ENCODE data around the gene ZBTB21. TPM values are rescaled to one million over a fixed set of nuclear protein-coding genes. Genes with fewer than 3 reads are reported as not detected.

Gene ZBTB21
- polyA plus RNA-seq, 1 of the 3 experiments (the other 2 are of a cell fraction), result 2.9 TPM

DNA sequence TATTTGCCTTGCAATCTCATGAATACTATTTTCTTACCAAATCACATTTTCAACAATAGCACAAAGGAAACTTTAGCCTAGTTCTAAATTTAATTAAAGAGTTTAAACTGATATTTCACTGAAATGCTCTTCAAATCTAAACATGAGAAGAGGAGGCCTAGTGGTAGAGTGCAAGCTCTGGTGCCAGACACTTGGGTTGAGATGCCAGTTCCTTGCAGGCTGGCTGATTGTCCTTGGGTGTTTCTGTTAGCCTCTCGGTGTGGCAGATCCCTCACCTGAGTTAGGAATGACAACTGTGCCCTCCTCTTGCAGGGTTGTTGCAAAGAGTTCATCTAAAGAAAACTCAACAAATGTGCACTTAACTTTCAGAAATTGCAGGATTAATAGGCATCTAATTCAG, 12.5 kb downstream of the ZBTB21 start:
- peaks cover 25% of the 10 kb centered on the region for H3F3A ChIP-seq (replicated peaks; ENCODE audit: insufficient read depth)
- no peak overlapping the region for H3K27ac ChIP-seq (ENCODE audit: low read depth in 2 of 2, low read length in 1 of 2)
- peaks cover 22% of the 10 kb centered on the region; the same call in 1 of the 2 replicates for H3K79me2 ChIP-seq (ENCODE audit: insufficient read depth)
- H3K4me2 ChIP-seq, result no peak overlapping the region
- H3K27me3 ChIP-seq (ENCODE audit: insufficient read depth), result no peaks in the 10 kb centered on the region
- no peak overlapping the region for H2AFZ ChIP-seq (ENCODE audit: low read depth)
- no peaks in the 10 kb centered on the region for H3K9me2 ChIP-seq
- no peak for DNase-seq
- POLR2A ChIA-PET, result no interaction called here
- H3K4me3 ChIP-seq (ENCODE audit: low read depth in 2 of 2, low read length in 1 of 2), result no peak overlapping the region
- no peak overlapping the region for H3K9ac ChIP-seq
- TF ChIP-seq, protein P1, sequence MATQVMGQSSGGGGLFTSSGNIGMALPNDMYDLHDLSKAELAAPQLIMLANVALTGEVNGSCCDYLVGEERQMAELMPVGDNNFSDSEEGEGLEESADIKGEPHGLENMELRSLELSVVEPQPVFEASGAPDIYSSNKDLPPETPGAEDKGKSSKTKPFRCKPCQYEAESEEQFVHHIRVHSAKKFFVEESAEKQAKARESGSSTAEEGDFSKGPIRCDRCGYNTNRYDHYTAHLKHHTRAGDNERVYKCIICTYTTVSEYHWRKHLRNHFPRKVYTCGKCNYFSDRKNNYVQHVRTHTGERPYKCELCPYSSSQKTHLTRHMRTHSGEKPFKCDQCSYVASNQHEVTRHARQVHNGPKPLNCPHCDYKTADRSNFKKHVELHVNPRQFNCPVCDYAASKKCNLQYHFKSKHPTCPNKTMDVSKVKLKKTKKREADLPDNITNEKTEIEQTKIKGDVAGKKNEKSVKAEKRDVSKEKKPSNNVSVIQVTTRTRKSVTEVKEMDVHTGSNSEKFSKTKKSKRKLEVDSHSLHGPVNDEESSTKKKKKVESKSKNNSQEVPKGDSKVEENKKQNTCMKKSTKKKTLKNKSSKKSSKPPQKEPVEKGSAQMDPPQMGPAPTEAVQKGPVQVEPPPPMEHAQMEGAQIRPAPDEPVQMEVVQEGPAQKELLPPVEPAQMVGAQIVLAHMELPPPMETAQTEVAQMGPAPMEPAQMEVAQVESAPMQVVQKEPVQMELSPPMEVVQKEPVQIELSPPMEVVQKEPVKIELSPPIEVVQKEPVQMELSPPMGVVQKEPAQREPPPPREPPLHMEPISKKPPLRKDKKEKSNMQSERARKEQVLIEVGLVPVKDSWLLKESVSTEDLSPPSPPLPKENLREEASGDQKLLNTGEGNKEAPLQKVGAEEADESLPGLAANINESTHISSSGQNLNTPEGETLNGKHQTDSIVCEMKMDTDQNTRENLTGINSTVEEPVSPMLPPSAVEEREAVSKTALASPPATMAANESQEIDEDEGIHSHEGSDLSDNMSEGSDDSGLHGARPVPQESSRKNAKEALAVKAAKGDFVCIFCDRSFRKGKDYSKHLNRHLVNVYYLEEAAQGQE (IDR thresholded peaks at IDR 0.05; ENCODE audit: low read depth, low read length), result no peak
- TF ChIP-seq RFX5 (IDR thresholded peaks at IDR 0.05; ENCODE audit: low read length), result no peak
- no peak for TF ChIP-seq SMC3 (IDR thresholded peaks at IDR 0.05; ENCODE audit: low read depth, low read length)
- TF ChIP-seq, protein P2, sequence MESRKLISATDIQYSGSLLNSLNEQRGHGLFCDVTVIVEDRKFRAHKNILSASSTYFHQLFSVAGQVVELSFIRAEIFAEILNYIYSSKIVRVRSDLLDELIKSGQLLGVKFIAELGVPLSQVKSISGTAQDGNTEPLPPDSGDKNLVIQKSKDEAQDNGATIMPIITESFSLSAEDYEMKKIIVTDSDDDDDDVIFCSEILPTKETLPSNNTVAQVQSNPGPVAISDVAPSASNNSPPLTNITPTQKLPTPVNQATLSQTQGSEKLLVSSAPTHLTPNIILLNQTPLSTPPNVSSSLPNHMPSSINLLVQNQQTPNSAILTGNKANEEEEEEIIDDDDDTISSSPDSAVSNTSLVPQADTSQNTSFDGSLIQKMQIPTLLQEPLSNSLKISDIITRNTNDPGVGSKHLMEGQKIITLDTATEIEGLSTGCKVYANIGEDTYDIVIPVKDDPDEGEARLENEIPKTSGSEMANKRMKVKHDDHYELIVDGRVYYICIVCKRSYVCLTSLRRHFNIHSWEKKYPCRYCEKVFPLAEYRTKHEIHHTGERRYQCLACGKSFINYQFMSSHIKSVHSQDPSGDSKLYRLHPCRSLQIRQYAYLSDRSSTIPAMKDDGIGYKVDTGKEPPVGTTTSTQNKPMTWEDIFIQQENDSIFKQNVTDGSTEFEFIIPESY (IDR thresholded peaks at IDR 0.05; ENCODE audit: borderline replicate concordance, low read depth), result no peak
- TF ChIP-seq ELF1 (IDR thresholded peaks at IDR 0.05), result no peak
- peaks cover 14% of the 10 kb centered on the region for H4K20me1 ChIP-seq (ENCODE audit: insufficient read depth)
- peaks cover 3 to 12% of the 10 kb centered on the region in 2 experiments; a peak in 3 of 4 replicates for H3K4me1 ChIP-seq (ENCODE audit: control insufficient read depth in 1 of 2, insufficient read depth in 2 of 2, low read depth in 1 of 2, low read length in 1 of 2)
- peaks cover 25 to 28% of the 10 kb centered on the region in 2 experiments for H3K36me3 ChIP-seq (replicated peaks in 1 of 2; ENCODE audit: control insufficient read depth in 1 of 2, insufficient read depth in 2 of 2, low read length in 1 of 2)
- CTCF ChIA-PET, result interaction anchor here (0.8 kb wide), 1 partner anchor 11 kb away, joined by 4 read pairs; no protein-coding TSS in a partner anchor
- H3K9me3 ChIP-seq, result no peaks in the 10 kb centered on the region
- 100% methylated on average over 1 of the region's 1 CpG for WGBS (ENCODE audit: low lambda C conversion rate)

DNA sequence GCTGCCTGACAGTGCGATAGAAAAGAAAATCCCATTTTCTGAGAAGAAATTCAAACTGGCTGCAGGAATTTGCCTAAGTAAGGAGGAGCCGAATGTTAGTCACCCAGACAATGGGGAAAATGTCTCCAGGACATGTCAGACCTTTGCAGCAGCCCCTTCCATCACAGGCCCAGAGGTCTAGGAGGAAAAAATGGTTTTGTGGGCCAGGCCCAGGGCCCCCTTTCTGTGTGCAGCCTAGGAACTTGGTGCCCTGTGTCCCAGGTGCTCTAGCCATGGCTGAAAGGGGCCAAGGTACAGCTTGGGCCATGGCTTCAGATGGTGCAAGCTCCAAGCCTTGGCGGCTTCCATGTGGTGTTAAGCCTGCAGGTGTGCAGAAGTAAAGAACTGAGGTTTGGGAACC, 14.6 kb downstream of the ZBTB21 start:
- H3F3A ChIP-seq (replicated peaks; ENCODE audit: insufficient read depth), result peaks cover 14% of the 10 kb centered on the region
- H3K79me2 ChIP-seq (ENCODE audit: insufficient read depth), result peaks cover 13% of the 10 kb centered on the region; the same call in 1 of the 2 replicates
- H3K36me3 ChIP-seq (replicated peaks in 1 of 2; ENCODE audit: control insufficient read depth in 1 of 2, insufficient read depth in 2 of 2, low read length in 1 of 2), result peaks cover 33 to 35% of the 10 kb centered on the region in 2 experiments
- DNase-seq, result no peak
- H3K4me3 ChIP-seq (ENCODE audit: low read depth in 2 of 2, low read length in 1 of 2), result no peak overlapping the region
- ChIA-PET CTCF (interaction anchor here (1.4 kb wide), 1 partner anchor 179 kb away, joined by 4 read pairs; no protein-coding TSS in a partner anchor), POLR2A (no interaction called here)
- WGBS (ENCODE audit: low lambda C conversion rate), result 93% methylated on average over 3 of the region's 3 CpGs
- H3K4me1 ChIP-seq (ENCODE audit: control insufficient read depth in 1 of 2, insufficient read depth in 2 of 2, low read depth in 1 of 2, low read length in 1 of 2), result peaks cover 0 to 9% of the 10 kb centered on the region in 2 experiments; a peak in 2 of 4 replicates
- no peaks in the 10 kb centered on the region for H3K27me3 ChIP-seq (ENCODE audit: insufficient read depth)
- H2AFZ ChIP-seq (ENCODE audit: low read depth), result no peak overlapping the region
- no peak overlapping the region for H3K4me2 ChIP-seq
- no peaks in the 10 kb centered on the region for H4K20me1 ChIP-seq (ENCODE audit: insufficient read depth)
- H3K9me3 ChIP-seq, result no peaks in the 10 kb centered on the region
- H3K27ac ChIP-seq (ENCODE audit: low read depth in 2 of 2, low read length in 1 of 2), result no peak overlapping the region
- H3K9ac ChIP-seq, result no peak overlapping the region
- no peaks in the 10 kb centered on the region for H3K9me2 ChIP-seq
- TF ChIP-seq NFIC (IDR thresholded peaks at IDR 0.05; ENCODE audit: borderline replicate concordance), result no peak
- TF ChIP-seq, protein P3, sequence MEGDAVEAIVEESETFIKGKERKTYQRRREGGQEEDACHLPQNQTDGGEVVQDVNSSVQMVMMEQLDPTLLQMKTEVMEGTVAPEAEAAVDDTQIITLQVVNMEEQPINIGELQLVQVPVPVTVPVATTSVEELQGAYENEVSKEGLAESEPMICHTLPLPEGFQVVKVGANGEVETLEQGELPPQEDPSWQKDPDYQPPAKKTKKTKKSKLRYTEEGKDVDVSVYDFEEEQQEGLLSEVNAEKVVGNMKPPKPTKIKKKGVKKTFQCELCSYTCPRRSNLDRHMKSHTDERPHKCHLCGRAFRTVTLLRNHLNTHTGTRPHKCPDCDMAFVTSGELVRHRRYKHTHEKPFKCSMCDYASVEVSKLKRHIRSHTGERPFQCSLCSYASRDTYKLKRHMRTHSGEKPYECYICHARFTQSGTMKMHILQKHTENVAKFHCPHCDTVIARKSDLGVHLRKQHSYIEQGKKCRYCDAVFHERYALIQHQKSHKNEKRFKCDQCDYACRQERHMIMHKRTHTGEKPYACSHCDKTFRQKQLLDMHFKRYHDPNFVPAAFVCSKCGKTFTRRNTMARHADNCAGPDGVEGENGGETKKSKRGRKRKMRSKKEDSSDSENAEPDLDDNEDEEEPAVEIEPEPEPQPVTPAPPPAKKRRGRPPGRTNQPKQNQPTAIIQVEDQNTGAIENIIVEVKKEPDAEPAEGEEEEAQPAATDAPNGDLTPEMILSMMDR (IDR thresholded peaks at IDR 0.05), result no peak
- TF ChIP-seq GATA2 (CRISPR knock-in tag; IDR thresholded peaks at IDR 0.05), result no peak
- TF ChIP-seq TCF12 (IDR thresholded peaks at IDR 0.05), result no peak
- no peak for TF ChIP-seq EZH2phosphoT487 (IDR thresholded peaks at IDR 0.05; ENCODE audit: borderline replicate concordance, low read depth)
- TF ChIP-seq, protein P4, sequence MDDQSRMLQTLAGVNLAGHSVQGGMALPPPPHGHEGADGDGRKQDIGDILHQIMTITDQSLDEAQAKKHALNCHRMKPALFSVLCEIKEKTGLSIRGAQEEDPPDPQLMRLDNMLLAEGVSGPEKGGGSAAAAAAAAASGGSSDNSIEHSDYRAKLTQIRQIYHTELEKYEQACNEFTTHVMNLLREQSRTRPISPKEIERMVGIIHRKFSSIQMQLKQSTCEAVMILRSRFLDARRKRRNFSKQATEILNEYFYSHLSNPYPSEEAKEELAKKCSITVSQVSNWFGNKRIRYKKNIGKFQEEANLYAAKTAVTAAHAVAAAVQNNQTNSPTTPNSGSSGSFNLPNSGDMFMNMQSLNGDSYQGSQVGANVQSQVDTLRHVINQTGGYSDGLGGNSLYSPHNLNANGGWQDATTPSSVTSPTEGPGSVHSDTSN (IDR thresholded peaks at IDR 0.05), result no peak
- TF ChIP-seq, protein P5, sequence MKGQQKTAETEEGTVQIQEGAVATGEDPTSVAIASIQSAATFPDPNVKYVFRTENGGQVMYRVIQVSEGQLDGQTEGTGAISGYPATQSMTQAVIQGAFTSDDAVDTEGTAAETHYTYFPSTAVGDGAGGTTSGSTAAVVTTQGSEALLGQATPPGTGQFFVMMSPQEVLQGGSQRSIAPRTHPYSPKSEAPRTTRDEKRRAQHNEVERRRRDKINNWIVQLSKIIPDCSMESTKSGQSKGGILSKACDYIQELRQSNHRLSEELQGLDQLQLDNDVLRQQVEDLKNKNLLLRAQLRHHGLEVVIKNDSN (IDR thresholded peaks at IDR 0.05; ENCODE audit: borderline replicate concordance, low read depth), result no peak
- TF ChIP-seq TEAD4 (IDR thresholded peaks at IDR 0.05; ENCODE audit: borderline replicate concordance, insufficient read depth), result no peak
- TF ChIP-seq SIN3A (IDR thresholded peaks at IDR 0.05; ENCODE audit: borderline replicate concordance, low read depth, low read length), result no peak
- TF ChIP-seq RFX5 (IDR thresholded peaks at IDR 0.05; ENCODE audit: low read length), result no peak
- no peak for TF ChIP-seq RCOR1 (IDR thresholded peaks at IDR 0.05; ENCODE audit: low read length)
- TF ChIP-seq, protein P6, sequence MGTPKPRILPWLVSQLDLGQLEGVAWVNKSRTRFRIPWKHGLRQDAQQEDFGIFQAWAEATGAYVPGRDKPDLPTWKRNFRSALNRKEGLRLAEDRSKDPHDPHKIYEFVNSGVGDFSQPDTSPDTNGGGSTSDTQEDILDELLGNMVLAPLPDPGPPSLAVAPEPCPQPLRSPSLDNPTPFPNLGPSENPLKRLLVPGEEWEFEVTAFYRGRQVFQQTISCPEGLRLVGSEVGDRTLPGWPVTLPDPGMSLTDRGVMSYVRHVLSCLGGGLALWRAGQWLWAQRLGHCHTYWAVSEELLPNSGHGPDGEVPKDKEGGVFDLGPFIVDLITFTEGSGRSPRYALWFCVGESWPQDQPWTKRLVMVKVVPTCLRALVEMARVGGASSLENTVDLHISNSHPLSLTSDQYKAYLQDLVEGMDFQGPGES (IDR thresholded peaks at IDR 0.05; ENCODE audit: low read depth, low read length), result no peak
- no peak for TF ChIP-seq NRF1 (IDR thresholded peaks at IDR 0.05; ENCODE audit: low read depth, low read length)
